GM06990 (cell line): ENCODE measurements around the gene SCUBE1.

Experiments used
- DNase-seq: peaks from one replicate; pipeline ENCODE4 v3.0.0-alpha.2; 2011; ENCODE audit not compliant: insufficient read length; ENCODE audit errors: extremely low read depth
- H3K27me3 ChIP-seq: replicated peaks from 2 replicates; pipeline ENCODE4 v1.6.0; 2011; ENCODE audit warnings: low read length; ENCODE audit not compliant: control insufficient read depth, insufficient read depth
- H3K36me3 ChIP-seq: 2 replicates; pipeline ENCODE4 v1.5.1; 2011; ENCODE audit warnings: low read length; ENCODE audit not compliant: control insufficient read depth, insufficient read depth
- H3K4me3 ChIP-seq: replicated peaks from 2 replicates; pipeline ENCODE4 v1.5.1; 2011; ENCODE audit warnings: low read depth, mild to moderate bottlenecking, control low read depth, low read length
- TF ChIP-seq, protein P1 (sequence below): IDR thresholded peaks from 2 replicates; pipeline ENCODE4 v1.5.1; 2011; ENCODE audit warnings: low read length, control low read depth, mild to moderate bottlenecking, inconsistent platforms; ENCODE audit not compliant: insufficient read depth, poor library complexity, severe bottlenecking

The SCUBE1 gene

DNA sequence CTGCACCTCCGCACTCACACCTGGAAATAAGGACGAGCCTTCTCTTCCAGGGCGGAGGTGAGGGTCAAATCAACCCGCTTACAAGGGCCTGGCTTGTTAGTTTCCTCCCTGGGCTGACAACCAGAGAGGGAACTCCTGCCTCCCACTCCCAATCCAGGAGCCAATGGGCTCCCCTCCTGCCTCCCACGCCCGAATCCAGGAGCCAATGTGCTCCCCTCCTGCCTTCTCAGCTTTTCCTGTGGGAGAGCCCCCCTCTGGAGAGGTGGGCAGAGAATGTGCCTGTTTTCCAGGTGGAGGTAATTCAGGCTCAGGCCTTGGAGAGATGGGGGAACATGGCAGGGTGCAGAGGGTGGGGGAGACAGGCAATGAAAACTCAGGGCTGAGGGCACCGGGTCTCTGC lies 102.6 kb downstream of the SCUBE1 start:
- Histone ChIP-seq H3K27me3 (no peaks in the 10 kb centered on the region; the same call in none of the 2 replicates), H3K36me3 (no peaks in the 10 kb centered on the region), H3K4me3 (no peak overlapping the region)
- TF ChIP-seq, protein P1, sequence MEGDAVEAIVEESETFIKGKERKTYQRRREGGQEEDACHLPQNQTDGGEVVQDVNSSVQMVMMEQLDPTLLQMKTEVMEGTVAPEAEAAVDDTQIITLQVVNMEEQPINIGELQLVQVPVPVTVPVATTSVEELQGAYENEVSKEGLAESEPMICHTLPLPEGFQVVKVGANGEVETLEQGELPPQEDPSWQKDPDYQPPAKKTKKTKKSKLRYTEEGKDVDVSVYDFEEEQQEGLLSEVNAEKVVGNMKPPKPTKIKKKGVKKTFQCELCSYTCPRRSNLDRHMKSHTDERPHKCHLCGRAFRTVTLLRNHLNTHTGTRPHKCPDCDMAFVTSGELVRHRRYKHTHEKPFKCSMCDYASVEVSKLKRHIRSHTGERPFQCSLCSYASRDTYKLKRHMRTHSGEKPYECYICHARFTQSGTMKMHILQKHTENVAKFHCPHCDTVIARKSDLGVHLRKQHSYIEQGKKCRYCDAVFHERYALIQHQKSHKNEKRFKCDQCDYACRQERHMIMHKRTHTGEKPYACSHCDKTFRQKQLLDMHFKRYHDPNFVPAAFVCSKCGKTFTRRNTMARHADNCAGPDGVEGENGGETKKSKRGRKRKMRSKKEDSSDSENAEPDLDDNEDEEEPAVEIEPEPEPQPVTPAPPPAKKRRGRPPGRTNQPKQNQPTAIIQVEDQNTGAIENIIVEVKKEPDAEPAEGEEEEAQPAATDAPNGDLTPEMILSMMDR, result no peak
- DNase-seq, result no peak

DNA sequence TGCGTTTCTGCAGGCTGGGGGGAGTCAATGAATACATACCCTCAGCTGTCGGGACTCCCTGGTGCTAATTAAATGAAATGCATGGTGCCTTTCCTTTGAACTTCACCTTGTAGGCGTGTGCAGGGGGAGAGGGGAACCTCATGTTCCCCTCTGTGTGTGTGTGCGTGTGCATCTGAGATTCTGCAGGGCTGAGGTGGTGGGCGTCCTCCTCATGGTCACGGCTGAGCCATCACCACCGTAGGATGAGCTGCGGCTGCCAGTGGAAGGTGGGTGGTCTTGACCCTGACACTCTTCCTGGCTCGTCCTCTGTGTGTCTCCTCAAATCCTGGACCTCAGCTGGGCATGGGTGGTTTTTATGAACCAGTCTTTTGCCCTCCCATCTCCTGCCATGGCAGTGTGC lies 103.2 kb downstream of the SCUBE1 start:
- no peak for DNase-seq
- Histone ChIP-seq H3K4me3 (no peak overlapping the region), H3K27me3 (no peaks in the 10 kb centered on the region; the same call in none of the 2 replicates), H3K36me3 (no peaks in the 10 kb centered on the region)
- TF ChIP-seq, protein P1, result no peak

DNA sequence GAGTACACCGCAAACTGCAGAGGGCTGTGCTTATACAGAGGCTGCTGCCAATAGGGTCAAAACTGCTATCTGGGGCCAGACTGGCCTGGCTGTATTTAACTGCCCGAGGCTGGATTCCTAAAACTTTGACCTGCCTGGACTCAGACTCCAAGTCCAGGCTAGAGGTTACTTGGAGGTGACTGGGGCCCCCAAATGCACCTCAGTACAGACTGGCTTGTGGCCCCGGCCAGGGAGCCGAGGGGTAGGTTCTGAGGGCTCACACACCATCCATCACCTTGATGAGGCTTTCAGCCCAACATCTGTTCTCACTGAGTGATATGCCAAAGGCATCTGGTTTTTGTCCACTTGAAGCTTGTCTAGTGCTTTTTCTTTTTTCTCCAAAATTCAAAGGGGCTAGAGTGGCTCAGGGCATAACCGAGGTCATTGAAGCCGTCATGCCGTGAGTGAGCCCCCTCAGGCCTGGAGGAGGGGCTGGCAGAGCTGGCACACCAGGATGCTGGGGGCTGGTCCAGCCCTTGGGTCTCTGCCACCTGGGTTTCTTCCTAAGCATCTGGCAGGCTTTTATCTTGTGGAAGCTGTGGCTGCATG lies 103.9 kb downstream of the SCUBE1 start:
- no peak for DNase-seq
- Histone ChIP-seq H3K4me3 (no peak overlapping the region), H3K36me3 (no peaks in the 10 kb centered on the region), H3K27me3 (no peaks in the 10 kb centered on the region; the same call in none of the 2 replicates)
- TF ChIP-seq, protein P1, result no peak

DNA sequence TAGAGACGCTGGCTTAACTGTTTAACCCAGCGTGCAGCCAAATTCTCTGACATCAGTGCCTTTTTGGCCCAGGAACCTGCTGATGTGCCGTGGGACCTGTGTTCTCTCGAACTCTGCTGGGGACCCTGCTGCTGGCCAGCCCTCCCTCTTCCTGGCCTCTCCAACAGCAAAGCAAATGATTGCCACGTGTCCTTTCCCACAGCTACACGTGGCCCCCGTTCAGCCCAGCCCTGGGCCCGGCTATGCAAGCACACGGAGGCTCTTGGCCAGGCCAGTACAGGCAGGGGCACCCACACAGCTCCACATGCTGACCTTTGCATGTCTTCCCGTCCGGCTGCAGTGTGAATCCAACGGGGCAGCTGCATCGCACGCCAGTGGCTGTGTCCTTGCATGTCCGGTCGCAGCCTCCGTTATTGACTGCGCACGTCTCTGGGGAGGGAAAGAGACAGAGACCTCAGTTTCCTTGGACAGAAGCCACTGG lies 104.6 kb downstream of the SCUBE1 start:
- DNase-seq, result no peak
- Histone ChIP-seq H3K4me3 (no peak overlapping the region), H3K27me3 (no peaks in the 10 kb centered on the region; the same call in none of the 2 replicates), H3K36me3 (no peaks in the 10 kb centered on the region)
- TF ChIP-seq, protein P1, result no peak

DNA sequence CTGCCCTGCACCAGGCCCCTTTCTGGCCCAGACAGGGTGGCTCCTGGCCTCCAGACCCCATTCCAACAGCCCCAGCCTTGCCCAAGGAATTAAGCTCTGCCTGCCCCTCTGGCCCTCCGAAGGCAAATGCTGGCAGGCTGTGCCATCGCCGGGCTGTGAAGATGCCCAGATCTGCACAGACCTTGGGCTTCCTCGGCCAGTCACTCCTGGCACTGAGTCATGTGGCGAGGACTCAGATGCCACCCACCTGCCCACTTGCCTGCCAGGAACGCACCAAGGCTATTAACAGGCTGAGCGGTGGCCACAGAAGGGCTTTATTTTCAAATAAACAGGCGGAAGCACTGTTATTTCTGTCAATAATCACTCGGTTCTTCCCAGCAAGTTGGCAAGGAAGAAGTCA lies 105.9 kb downstream of the SCUBE1 start:
- TF ChIP-seq, protein P1, result no peak
- H3K36me3 ChIP-seq, result no peaks in the 10 kb centered on the region
- peaks cover 2% of the 10 kb centered on the region for H3K27me3 ChIP-seq

More for the DNA sequence above, 105.9 kb downstream of the SCUBE1 start:
- DNase-seq, result no peak
- no peak overlapping the region for H3K4me3 ChIP-seq
